H54 (cell line): ENCODE data around the gene ACKR3.

Experiments
- DNase-seq: peaks from one replicate; pipeline ENCODE4 v3.0.0; 2011; ENCODE audit warnings: low spot score, mixed read lengths; ENCODE audit not compliant: insufficient read length
- FAIRE-seq: peaks from 3 replicates; lab custom pipeline; 2011; peaks lifted over from hg19 to GRCh38; lab: Jason Lieb, UNC
- POLR2A ChIP-seq: IDR thresholded peaks from 2 replicates; pipeline ENCODE4 v1.6.1; 2011; ENCODE audit warnings: low read depth, mild to moderate bottlenecking, low read length

ACKR3 gene

DNA sequence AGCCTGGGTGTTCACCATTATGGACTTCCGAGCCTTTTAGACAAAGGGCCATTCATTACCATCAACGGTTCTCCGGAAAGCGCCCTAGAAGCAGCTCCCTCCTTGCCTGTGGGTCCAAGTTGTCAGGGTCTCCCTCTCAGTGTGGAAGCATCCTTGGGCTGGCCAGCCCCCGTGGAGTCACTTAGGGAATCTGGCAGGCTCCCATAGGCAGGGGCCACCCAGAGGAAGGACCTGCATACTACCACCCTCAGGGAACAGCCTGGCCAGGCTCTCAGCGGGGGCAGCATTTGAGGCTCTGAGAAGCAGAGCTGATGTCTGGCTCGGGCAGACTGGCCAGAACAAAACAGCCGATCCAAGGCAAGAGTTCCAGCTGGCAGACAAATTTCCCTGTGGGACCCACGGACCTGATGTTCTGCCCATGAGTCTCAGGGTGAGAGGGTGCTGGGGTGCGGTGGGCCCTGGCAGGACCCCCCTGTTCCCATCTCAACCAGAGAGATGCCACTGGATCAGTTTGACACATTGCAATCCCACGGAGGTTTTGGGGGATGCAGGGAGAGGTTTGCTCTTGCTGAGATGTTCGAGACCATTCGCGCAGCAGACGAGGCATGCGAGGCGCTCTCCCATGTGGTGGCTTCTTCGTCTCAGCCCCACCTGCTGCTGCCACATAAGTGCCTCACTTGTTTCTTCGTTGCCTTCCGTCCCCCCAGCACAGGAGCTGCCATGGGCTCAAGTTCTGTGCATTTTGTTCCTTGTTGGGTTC, 56.9 kb downstream of the ACKR3 start:
- no peak for TF ChIP-seq POLR2A
- DNase-seq (no peak), FAIRE-seq (no peak)

DNA sequence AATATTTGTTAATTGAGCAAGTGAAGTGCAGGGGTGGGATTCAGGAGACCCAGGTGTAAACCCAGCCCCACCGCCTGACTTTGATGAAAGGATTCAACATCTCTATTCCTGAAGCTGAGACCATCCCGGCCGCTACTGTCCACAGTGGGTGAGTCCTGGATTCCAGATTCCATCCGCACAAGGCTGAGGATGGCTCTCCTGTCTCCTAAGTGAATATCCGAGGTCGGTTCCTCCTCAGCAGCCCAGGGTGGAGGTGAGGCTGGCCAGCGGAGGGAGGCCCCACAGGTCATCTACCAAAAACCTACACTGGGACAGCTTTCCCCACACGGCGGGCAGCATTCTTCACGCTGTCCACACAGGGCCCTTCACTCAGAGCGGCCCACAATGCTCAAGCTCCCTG, 57.6 kb downstream of the ACKR3 start:
- no peak for FAIRE-seq
- no peak for DNase-seq
- TF ChIP-seq POLR2A = no peak

DNA sequence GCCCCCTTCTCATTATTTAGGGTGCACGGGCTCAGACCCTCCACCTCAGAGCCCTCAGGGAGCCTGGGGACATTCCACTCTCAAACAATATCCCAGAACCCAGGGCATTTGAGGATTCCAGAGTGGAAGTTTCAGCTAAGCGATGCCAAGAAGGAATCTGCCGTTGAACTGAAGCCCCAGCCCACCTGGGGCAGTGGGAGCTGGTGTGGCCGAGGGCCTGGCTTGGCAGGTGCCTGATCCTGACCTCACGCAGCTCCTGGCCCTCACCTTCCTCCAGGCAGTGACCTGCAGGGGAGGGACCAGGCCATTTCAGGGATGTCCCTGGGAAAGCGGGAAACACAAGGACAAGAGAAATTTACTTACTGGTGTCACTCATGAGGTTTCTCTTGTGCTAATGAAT, 58.2 kb downstream of the ACKR3 start:
- no peak for TF ChIP-seq POLR2A
- FAIRE-seq (no peak), DNase-seq (no peak)

DNA sequence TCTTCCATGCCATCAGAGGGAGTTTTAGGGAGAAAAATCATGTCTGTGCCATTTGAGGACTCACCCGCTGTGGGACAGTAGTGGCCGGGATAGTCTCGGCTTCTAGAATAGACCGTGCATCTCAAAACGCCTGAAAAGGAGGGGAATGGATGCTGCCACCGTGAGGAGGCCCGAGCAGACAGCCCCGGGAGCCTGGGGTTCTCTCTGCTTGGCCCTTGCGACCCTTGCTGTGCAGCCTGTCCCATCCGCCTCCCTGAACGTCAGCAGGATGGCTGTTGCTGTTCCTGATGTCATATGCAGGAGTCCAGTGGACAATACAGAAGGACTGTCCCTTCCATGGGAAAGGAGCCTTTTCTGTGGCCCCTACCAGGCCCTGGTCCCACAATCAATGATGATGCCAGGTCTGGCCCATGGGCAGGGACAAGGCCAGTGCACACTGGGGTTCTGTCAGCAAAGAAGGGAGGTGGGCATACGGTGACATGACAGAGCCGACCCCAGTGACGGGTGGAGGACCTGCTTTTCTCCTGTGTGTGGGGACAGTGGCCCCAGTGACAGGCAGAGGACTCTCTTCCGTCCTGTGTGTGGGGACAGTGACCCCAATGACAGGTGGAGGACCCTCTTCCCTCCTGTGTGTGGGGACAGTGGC, 58.8 kb downstream of the ACKR3 start:
- TF ChIP-seq POLR2A = no peak
- DNase-seq (no peak), FAIRE-seq (no peak)

DNA sequence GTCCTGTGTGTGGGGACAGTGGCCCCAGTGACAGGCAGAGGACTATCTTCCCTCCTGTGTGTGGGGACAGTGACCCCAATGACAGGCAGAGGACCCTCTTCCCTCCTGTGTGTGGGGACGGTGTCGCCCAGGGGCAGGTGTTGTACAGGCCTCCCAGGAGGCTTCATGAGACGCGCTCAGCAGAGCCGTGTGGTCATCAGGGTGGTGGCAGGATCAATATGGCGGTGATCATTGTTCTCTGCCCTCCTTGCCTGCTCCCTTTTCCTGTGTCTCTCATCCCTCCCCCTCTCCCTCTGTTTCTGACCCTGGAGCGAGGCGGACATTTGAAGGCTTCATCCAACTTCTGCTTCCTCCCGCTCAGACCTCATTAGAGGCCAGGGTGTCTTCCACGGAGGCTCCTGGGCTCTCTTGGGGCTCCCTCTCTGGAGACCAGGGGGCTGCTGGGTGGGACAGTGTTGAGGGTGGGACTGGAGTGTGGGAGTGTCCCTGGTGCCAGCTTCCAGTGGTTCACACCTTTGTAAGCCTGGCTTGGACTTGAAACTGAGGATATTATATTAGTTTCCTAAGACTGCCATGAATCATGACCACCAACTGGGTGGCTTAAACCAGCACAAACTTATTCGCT, 59.5 kb downstream of the ACKR3 start:
- DNase-seq (no peak), FAIRE-seq (no peak)
- TF ChIP-seq POLR2A = no peak

DNA sequence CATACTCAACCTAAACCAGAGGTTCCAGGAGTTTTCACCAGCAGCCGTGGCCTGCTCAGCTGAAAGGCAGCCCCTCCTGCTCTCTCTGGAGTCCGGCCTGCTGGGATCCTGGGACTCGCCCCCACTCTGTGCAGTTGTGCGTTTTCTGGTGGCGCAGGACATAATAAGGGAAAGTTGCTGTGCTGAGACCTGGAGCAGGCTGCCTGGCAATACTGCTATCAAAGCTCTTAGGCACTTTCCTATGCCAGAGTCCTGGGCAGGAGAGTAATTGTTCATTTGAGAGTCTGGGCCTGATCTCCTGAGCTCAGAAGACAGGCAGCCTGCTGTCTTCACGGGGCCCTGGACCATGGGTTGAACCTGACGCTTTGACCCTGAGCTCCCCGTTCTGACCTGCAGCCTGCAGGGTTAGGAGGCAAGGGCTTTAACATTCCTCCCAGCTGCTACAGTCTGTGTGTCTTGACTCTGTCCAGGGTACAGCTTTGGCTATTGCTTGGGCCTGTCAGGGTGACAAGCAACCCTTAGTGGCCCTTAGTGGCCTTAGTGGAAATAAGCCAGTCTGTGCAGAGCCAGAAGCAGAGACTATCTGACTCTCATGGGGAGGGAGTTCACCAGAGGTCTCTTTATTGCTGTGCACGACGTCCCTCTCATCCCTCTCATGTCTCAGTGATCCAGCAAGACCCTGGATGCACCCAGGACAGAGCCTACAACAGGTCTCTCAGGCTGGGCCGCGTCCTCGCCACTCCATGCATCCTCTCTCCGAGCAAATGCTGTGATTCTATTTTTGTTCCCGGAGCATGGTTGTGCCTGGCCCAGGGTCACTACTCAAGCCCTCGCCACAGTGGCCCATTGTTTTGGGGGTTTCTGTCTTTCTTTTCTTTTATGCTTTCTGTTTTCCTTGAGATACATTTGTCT, 60.6 kb downstream of the ACKR3 start:
- no peak for TF ChIP-seq POLR2A
- DNase-seq (no peak), FAIRE-seq (no peak)

DNA sequence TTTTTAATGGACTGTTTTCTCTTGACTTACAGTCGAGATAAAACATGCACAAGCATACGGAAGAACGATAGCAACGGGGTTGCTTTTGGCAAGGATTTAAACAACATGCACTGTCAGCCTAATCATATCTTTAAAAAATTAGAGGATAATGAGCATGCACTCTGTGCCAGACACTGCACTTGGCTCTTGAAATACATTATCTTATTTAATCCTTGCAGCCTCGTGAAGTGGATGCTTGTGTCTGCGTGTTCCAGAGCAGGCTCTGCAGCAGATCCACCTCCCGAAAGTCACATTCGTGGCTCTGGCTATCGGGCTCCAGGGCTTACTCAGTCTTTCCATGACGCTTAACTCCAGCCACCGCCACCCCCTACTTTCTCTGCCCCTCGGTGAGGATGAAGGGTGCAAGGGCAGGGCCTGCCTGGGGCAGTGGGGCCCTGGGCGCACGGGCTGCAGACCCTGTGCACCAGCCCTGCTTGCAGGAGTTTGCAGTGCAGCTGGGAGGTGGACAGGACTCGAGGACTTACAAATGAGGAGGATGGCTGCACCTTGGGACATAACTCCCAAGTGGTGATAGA, 61.7 kb downstream of the ACKR3 start:
- FAIRE-seq (no peak), DNase-seq (no peak)
- TF ChIP-seq POLR2A = no peak

DNA sequence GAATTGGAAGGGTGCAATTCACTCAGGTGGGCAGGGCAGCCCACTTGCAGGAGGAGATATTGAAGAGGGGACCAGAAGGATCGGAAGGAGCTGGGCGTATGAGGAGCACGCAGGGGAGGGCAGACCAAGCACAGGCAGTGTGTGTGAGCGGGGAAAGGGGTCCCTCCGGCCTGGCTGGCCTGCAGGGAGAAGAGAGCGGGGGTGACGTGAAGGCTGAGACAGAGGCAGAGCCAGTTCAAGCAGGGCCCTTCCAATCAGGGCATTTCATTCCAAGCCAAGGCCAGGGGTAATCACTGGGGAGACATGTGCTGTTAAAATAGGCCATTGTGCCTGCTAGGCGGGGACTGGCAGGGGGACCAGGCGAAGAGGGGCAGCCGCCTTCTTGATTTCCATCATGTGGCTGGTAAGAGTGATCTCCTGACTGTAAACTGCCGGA, 62.2 kb downstream of the ACKR3 start:
- FAIRE-seq = no peak
- TF ChIP-seq POLR2A = no peak

More for the DNA sequence above, 62.2 kb downstream of the ACKR3 start:
- DNase-seq = no peak
